PC-9 (cell line): Measurements from ENCODE around the gene CACNA2D1. TPM values are rescaled to one million over a fixed set of nuclear protein-coding genes. Genes with fewer than 3 reads are reported as not detected.

ENCODE experiments used
- BruUV-seq: library from RNA; stranded (reverse); fragments of 400-500 nt; replicated peaks from 2 replicates; lab custom pipeline; 2021; lab: Mats Ljungman, UMichigan
- CTCF ChIA-PET: fragments of 300-600 bp; sonication (Branson Sonifier 250); formaldehyde crosslinking; loops from one replicate; lab custom pipeline; 2022; ENCODE audit warnings: antibody characterized with exemption; lab: Charles Lee
- POLR2A ChIA-PET: fragments of 300-600 bp; sonication (Branson Sonifier 250); formaldehyde crosslinking; loops from one replicate; lab custom pipeline; 2022; ENCODE audit warnings: antibody characterized with exemption; ENCODE audit not compliant: unreplicated experiment; lab: Charles Lee
- DNase-seq, 2 experiments: peaks; one replicate each; pipeline versions ENCODE4 v3.0.0 to v3.0.0-alpha.2; 2015 to 2022; ENCODE audit warnings: mixed read lengths in 1 of 2
- H2AFZ ChIP-seq: fragments of 200-600 bp; sonication (generic); 2 replicates; pipeline ENCODE4 v1.8.1; 2017; ENCODE audit warnings: antibody characterized with exemption
- H3F3A ChIP-seq: fragments of 200-600 bp; sonication (generic); 2 replicates; pipeline ENCODE4 v1.8.1; 2017; ENCODE audit warnings: antibody characterized with exemption, mild to moderate bottlenecking, low read depth; ENCODE audit not compliant: insufficient read depth
- H3K27ac ChIP-seq: fragments of 200-600 bp; sonication (generic); 2 replicates; pipeline ENCODE4 v1.6.1; 2016; ENCODE audit warnings: mixed run types
- H3K27me3 ChIP-seq: fragments of 200-600 bp; sonication (generic); 2 replicates; pipeline ENCODE4 v1.6.1; 2016; ENCODE audit warnings: low read depth, mixed run types; ENCODE audit not compliant: insufficient read depth
- H3K36me3 ChIP-seq: fragments of 200-600 bp; sonication (generic); 2 replicates; pipeline ENCODE4 v1.6.1; 2016; ENCODE audit warnings: low read depth, mixed run types
- H3K4me1 ChIP-seq: fragments of 200-600 bp; sonication (generic); replicated peaks from 2 replicates; pipeline ENCODE4 v1.6.1; 2016; ENCODE audit warnings: mixed run types; ENCODE audit not compliant: insufficient read depth
- H3K4me2 ChIP-seq: fragments of 200-600 bp; sonication (generic); 2 replicates; pipeline ENCODE4 v1.6.1; 2017; ENCODE audit warnings: mixed run types
- H3K4me3 ChIP-seq: fragments of 200-600 bp; sonication (generic); 2 replicates; pipeline ENCODE4 v1.6.1; 2016; ENCODE audit warnings: mixed run types
- H3K79me2 ChIP-seq: fragments of 200-600 bp; sonication (generic); 2 replicates; pipeline ENCODE4 v1.6.1; 2017; ENCODE audit warnings: low read depth, mixed run types
- H3K9me2 ChIP-seq: fragments of 200-600 bp; sonication (generic); 2 replicates; pipeline ENCODE4 v1.8.1; 2017; ENCODE audit warnings: mild to moderate bottlenecking; ENCODE audit not compliant: insufficient read depth
- H3K9me3 ChIP-seq: fragments of 200-600 bp; sonication (generic); 2 replicates; pipeline ENCODE4 v1.8.1; 2016; ENCODE audit warnings: low read depth; ENCODE audit not compliant: insufficient read depth
- H4K20me1 ChIP-seq: fragments of 200-600 bp; sonication (generic); 2 replicates; pipeline ENCODE4 v1.8.1; 2017; ENCODE audit not compliant: insufficient read depth
- EZH2 ChIP-seq: fragments of 200-600 bp; sonication (generic); IDR thresholded peaks from 2 replicates; pipeline ENCODE4 v1.8.0; 2017; ENCODE audit warnings: antibody characterized with exemption, low read depth
- intact Hi-C: fragments of 100-400 bp; cut with micrococcal nuclease; formaldehyde crosslinking; loops from one replicate; pipeline ENCODE4 v1.10.0; 2022; ENCODE audit not compliant: unreplicated experiment
- total RNA-seq: library from RNA; stranded (reverse); gene quantifications from 2 replicates; pipeline ENCODE4 v1.2.3, GENCODE V29; 2021
- TF ChIP-seq, protein P1 (sequence below): fragments of 200-600 bp; sonication (generic); conservative IDR thresholded peaks from 2 replicates; pipeline ENCODE4 v1.6.1; 2017; ENCODE audit warnings: mixed run types, antibody characterized with exemption, mild to moderate bottlenecking, moderate library complexity

CACNA2D1 gene
- total RNA-seq, 1 experiment from 2014 or later, result 3.2 TPM

DNA sequence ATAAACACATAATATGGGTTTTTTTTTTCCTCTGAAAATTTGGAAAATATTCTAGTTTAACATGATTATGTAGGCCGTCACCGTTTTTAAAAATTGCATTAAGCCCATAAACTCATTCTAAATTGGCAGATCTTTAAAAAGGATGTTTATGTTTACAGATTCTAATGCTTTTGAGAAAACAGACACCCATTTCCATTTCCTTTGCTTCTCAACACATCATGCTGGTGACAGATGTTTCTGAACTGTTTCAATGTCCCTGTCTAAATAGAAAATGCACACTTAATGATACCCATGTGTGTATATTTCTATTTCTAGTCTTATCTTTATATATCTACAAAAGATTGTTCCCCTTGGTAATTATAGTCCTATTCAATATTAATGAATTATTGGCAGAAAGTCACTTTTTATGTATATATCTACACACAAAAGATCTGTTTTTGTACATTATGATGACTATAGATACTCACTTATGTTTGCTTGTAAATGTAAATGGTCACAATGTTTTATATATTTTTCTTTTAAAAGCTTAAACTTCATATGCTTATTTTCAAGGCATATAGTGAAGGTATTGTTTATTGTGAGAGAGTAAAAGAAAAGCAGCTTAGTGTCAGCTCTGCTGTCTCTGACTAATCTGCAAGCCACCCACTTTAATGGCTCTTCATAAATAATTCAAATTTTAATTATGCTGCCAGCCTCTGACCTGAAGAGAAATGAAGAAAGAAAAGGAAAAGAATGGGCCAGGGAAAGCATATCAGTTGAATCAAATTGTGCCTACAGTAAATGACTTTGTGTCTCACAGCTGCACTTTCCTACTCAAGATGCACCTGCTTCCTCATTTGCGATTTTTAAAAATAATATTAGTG is 179.4 kb downstream of the CACNA2D1 start:
- H3F3A ChIP-seq, result no peaks in the 10 kb centered on the region
- no peak overlapping the region for H3K27ac ChIP-seq
- no peak overlapping the region for H3K4me2 ChIP-seq
- no peak for DNase-seq
- H3K27me3 ChIP-seq, result no peaks in the 10 kb centered on the region
- CTCF ChIA-PET, result no interaction called here
- H3K4me1 ChIP-seq, result no peaks in the 10 kb centered on the region
- no peaks in the 10 kb centered on the region for H3K9me2 ChIP-seq
- no TSS peak for BruUV-seq
- no peaks in the 10 kb centered on the region for H3K9me3 ChIP-seq
- POLR2A ChIA-PET, result no interaction called here
- no peak overlapping the region for H2AFZ ChIP-seq
- intact Hi-C loops, result no loop called here
- no peaks in the 10 kb centered on the region for H4K20me1 ChIP-seq
- no peaks in the 10 kb centered on the region for H3K36me3 ChIP-seq
- no peaks in the 10 kb centered on the region for H3K79me2 ChIP-seq
- TF ChIP-seq, protein P1, sequence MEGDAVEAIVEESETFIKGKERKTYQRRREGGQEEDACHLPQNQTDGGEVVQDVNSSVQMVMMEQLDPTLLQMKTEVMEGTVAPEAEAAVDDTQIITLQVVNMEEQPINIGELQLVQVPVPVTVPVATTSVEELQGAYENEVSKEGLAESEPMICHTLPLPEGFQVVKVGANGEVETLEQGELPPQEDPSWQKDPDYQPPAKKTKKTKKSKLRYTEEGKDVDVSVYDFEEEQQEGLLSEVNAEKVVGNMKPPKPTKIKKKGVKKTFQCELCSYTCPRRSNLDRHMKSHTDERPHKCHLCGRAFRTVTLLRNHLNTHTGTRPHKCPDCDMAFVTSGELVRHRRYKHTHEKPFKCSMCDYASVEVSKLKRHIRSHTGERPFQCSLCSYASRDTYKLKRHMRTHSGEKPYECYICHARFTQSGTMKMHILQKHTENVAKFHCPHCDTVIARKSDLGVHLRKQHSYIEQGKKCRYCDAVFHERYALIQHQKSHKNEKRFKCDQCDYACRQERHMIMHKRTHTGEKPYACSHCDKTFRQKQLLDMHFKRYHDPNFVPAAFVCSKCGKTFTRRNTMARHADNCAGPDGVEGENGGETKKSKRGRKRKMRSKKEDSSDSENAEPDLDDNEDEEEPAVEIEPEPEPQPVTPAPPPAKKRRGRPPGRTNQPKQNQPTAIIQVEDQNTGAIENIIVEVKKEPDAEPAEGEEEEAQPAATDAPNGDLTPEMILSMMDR, result no peak
- TF ChIP-seq EZH2, result no peak
- no peak overlapping the region for H3K4me3 ChIP-seq

DNA sequence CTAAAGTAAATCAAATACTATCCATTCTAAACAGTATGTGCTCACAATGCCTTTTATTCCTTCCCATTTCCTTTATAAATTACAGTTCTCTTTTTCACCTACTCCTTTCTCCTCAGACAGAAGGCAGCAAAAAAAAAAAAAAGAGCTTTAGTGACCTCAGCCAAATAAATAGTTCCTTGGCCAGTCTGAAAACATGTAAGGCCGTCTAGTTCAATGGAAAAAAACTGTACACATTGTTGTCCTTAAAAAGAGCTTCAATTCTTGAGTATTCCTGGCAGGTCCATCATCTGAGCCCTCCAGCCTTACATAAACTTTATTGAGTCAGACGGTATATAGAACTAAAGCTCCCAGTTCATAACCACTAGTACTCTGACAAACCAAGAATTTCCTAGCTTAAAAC is 185.4 kb downstream of the CACNA2D1 start:
- Histone ChIP-seq H3K9me2 (no peaks in the 10 kb centered on the region), H3K27me3 (no peaks in the 10 kb centered on the region), H4K20me1 (no peaks in the 10 kb centered on the region), H3K27ac (no peak overlapping the region), H3K4me3 (no peak overlapping the region), H2AFZ (no peak overlapping the region), H3F3A (no peaks in the 10 kb centered on the region), H3K36me3 (no peaks in the 10 kb centered on the region), H3K79me2 (no peaks in the 10 kb centered on the region), H3K4me1 (no peaks in the 10 kb centered on the region), H3K9me3 (no peaks in the 10 kb centered on the region), H3K4me2 (no peak overlapping the region)
- intact Hi-C loops, result no loop called here
- ChIA-PET CTCF (no interaction called here), POLR2A (no interaction called here)
- BruUV-seq, result no TSS peak
- no peak for TF ChIP-seq EZH2
- TF ChIP-seq, protein P1, result no peak
- no peak for DNase-seq

DNA sequence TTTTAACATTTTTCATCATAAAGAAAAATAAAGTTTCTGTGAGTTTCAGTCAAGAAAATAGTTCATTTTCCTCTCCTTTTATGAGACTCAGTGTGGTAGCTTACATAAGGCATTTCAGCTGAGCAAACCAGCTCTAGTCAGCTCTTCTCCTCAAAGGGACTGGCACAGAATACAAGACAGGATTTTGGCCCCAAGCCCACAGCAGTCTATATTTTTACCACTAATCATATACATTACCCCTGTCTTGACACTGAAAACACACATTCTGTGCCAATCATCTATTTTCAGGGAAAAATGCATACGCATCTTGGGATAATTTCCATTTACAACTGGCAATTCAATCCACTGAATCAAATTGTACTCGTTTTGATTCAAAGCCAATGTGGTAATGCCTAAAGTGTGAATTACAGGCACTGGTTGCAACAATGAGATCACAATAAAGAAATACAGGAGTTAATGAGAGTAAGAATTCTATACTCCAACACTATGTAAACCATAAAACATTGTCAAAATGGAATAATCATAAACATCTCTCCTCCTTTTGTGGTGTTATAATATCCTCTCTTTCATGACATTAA is 186.4 kb downstream of the CACNA2D1 start:
- Histone ChIP-seq H3K9me2 (no peaks in the 10 kb centered on the region), H3K79me2 (no peaks in the 10 kb centered on the region), H2AFZ (no peak overlapping the region), H3K36me3 (no peaks in the 10 kb centered on the region), H3K9me3 (no peaks in the 10 kb centered on the region), H3K27ac (no peak overlapping the region), H3K4me2 (no peak overlapping the region), H3K4me1 (no peaks in the 10 kb centered on the region), H3K27me3 (no peaks in the 10 kb centered on the region), H3F3A (no peaks in the 10 kb centered on the region), H4K20me1 (no peaks in the 10 kb centered on the region), H3K4me3 (no peak overlapping the region)
- no TSS peak for BruUV-seq
- POLR2A ChIA-PET, result no interaction called here
- CTCF ChIA-PET, result no interaction called here
- intact Hi-C loops, result no loop called here
- no peak for DNase-seq
- TF ChIP-seq, protein P1, result no peak
- TF ChIP-seq EZH2, result no peak
